Measurements from ENCODE around the gene TRIM52. TPM values are rescaled to one million over a fixed set of nuclear protein-coding genes. Genes with fewer than 3 reads are reported as not detected.

Gene TRIM52
- total RNA-seq, 4 donors from 2014 or later = 15.1 to 33.3 (median 24.1) TPM

GRCh38 chr5:181217111-181217802, 43.7 kb downstream of the TRIM52 start:
- TF ChIP-seq, protein P1, sequence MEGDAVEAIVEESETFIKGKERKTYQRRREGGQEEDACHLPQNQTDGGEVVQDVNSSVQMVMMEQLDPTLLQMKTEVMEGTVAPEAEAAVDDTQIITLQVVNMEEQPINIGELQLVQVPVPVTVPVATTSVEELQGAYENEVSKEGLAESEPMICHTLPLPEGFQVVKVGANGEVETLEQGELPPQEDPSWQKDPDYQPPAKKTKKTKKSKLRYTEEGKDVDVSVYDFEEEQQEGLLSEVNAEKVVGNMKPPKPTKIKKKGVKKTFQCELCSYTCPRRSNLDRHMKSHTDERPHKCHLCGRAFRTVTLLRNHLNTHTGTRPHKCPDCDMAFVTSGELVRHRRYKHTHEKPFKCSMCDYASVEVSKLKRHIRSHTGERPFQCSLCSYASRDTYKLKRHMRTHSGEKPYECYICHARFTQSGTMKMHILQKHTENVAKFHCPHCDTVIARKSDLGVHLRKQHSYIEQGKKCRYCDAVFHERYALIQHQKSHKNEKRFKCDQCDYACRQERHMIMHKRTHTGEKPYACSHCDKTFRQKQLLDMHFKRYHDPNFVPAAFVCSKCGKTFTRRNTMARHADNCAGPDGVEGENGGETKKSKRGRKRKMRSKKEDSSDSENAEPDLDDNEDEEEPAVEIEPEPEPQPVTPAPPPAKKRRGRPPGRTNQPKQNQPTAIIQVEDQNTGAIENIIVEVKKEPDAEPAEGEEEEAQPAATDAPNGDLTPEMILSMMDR (IDR thresholded peaks at IDR 0.05; ENCODE audit: low read depth) = no peak

GRCh38 chr5:181215997-181216989, 44.6 kb downstream of the TRIM52 start:
- TF ChIP-seq, protein P1 (IDR thresholded peaks at IDR 0.05; ENCODE audit: low read depth) = no peak

GRCh38 chr5:181212934-181213333, 48.0 kb downstream of the TRIM52 start:
- TF ChIP-seq, protein P1 (IDR thresholded peaks at IDR 0.05; ENCODE audit: low read depth) = no peak

- TF ChIP-seq, protein P1 (IDR thresholded peaks at IDR 0.05; ENCODE audit: low read depth) = no peak
Measured at GRCh38 chr5:181212080-181212479, 48.9 kb downstream of the TRIM52 start.

DNA sequence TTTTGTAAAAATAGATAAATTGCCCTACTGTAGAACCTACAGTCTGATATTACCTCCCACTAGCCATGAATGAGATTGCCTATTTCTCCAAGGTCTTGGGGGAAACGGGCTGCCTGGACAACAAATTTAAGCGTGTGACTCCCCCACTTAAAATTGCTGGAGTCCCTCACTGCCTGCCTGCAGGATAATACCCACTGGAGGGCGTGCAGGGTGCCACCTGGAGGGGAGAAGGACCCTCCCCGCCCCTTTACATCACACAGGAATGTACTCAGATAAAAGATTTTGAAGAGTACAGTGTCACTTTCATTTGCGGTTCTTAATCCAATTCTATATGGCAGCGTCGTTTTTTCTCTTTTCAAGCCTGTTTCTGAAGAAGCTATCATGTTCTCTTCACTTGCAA, 49.7 kb downstream of the TRIM52 start:
- TF ChIP-seq, protein P1 (IDR thresholded peaks at IDR 0.05; ENCODE audit: low read depth) = no peak

DNA sequence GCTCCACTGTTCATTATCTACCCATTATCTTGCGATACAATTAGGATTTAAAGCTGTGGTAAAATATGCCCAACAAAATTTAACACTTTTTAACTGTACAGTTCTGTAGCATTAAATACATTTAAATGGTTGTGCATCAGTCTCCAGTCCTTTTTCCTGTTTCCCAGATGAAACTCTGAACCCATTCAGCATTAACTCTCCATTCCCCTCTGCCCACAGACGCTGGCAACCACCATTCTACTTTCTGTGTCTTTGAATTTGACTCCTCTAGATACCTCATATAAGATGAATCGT, 53.0 kb downstream of the TRIM52 start:
- TF ChIP-seq, protein P1 (IDR thresholded peaks at IDR 0.05; ENCODE audit: low read depth) = no peak

Measured in subcutaneous adipose tissue (tissue), 4 donors.